Smooth muscle cell (in vitro differentiated cells): ENCODE results near the gene NR1H2. TPM values are rescaled to one million over a fixed set of nuclear protein-coding genes. Genes with fewer than 3 reads are reported as not detected.

Experiments used
- DNase-seq: peaks from one replicate; lab custom pipeline; 2025; ENCODE audit not compliant: unreplicated experiment; lab: John Stamatoyannopoulos, UW
- H2AFZ ChIP-seq: fragments of 200-600 bp; sonication (generic); 2 replicates; pipeline ENCODE4 v1.6.0; 2016; ENCODE audit warnings: antibody characterized with exemption, low read depth, mild to moderate bottlenecking
- H3F3A ChIP-seq: fragments of 200-600 bp; sonication (generic); 2 replicates; pipeline ENCODE4 v1.6.0; 2017; ENCODE audit warnings: antibody characterized with exemption, low read depth
- H3K27ac ChIP-seq: fragments of 200-600 bp; sonication (generic); 2 replicates; pipeline ENCODE4 v1.5.1; 2016; ENCODE audit warnings: low read depth, mild to moderate bottlenecking
- H3K27me3 ChIP-seq: fragments of 200-600 bp; sonication (generic); 2 replicates; pipeline ENCODE4 v1.6.1; 2016; ENCODE audit warnings: low read depth, mild to moderate bottlenecking
- H3K36me3 ChIP-seq: fragments of 200-600 bp; sonication (generic); 2 replicates; pipeline ENCODE4 v1.5.1; 2016; ENCODE audit warnings: low read depth
- H3K4me1 ChIP-seq: fragments of 200-600 bp; sonication (generic); 2 replicates; pipeline ENCODE4 v1.5.1; 2016; ENCODE audit warnings: low read depth
- H3K4me2 ChIP-seq: fragments of 200-600 bp; sonication (generic); 2 replicates; pipeline ENCODE4 v1.6.0; 2016; ENCODE audit warnings: mild to moderate bottlenecking
- H3K4me3 ChIP-seq: fragments of 200-600 bp; sonication (generic); 2 replicates; pipeline ENCODE4 v1.5.1; 2016; ENCODE audit warnings: mild to moderate bottlenecking
- H3K79me2 ChIP-seq: fragments of 200-600 bp; sonication (generic); 2 replicates; pipeline ENCODE4 v1.6.0; 2016; ENCODE audit warnings: low read depth, mild to moderate bottlenecking
- H3K9ac ChIP-seq: fragments of 200-600 bp; sonication (generic); 2 replicates; pipeline ENCODE4 v1.6.0; 2016; ENCODE audit warnings: low read depth
- H3K9me3 ChIP-seq: fragments of 200-600 bp; sonication (generic); replicated peaks from 2 replicates; pipeline ENCODE4 v1.5.1; 2016; ENCODE audit warnings: low read depth
- H4K20me1 ChIP-seq: fragments of 200-600 bp; sonication (generic); 2 replicates; pipeline ENCODE4 v1.6.0; 2016; ENCODE audit warnings: low read depth
- WGBS: methylation state at CpG from one replicate; pipeline ENCODE4 v1.1.7; 2016; ENCODE audit warnings: low lambda C conversion rate; 5-methylcytosine and 5-hydroxymethylcytosine counted together
- polyA plus RNA-seq: library from polyadenylated mRNA; unstranded; fragments of >200 nt; fragmentation: Nextera tagmentation; extraction: Ambion mirVana; gene quantifications from 2 replicates; pipeline ENCODE4 v1.2.1, GENCODE V29; 2016
- total RNA-seq: library from RNA; depleted of rRNA; stranded (reverse); fragments of >200 nt; gene quantifications from 2 replicates; pipeline ENCODE4 v1.2.3, GENCODE V29; 2014
- TF ChIP-seq, protein P1 (sequence below): fragments of 200-600 bp; sonication (generic); IDR thresholded peaks from 2 replicates; pipeline ENCODE4 v1.5.1; 2017; ENCODE audit warnings: borderline replicate concordance, mild to moderate bottlenecking, antibody characterized with exemption; ENCODE audit not compliant: insufficient read depth, poor library complexity, severe bottlenecking

The NR1H2 gene
- total and polyA plus RNA-seq, 2 experiments from 2014 or later: 39.5 to 69.7 TPM

DNA sequence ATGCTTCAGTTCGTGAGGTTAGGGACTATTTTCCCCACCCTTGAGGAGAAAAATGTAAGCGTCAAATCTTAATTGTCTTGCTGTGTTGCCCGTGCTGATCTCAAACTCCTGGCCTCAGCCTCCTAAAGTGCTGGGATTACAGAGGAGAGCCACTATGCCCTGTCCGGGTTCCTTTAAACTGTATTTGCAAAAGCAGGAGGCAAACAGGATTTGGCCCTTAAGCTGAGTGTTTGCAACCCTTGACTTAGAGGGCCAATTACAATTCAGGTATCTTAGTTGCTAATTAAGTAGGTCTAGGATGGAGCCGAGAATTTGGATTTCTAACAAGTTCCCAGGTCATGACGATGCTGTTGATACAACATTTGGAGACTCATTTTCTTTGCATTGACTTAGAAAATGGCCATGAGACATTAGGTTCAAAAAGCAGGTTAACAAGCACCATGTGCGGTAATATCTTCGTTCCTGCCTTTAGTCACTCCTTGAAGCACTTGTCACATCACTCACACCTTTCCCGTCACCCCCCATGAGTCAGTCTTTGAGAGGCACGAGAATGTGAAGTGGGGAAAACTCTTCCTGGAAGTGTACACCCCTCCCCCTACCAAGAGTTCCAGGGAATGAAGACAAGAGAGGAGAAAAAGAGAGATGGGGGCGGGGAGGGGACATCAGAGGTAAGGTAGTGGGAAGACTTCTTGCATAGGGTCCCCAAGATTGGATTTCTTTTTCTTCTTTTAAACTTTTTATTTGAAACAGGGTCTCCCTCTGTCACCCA, 13.4 kb upstream of the NR1H2 start:
- H3K9me3 ChIP-seq: no peaks in the 10 kb centered on the region
- WGBS: 71% methylated on average over 11 of the region's 11 CpGs
- H3F3A ChIP-seq: no peaks in the 10 kb centered on the region
- H3K79me2 ChIP-seq: no peaks in the 10 kb centered on the region
- H3K4me1 ChIP-seq: no peaks in the 10 kb centered on the region
- H3K4me3 ChIP-seq: no peak overlapping the region
- no peaks in the 10 kb centered on the region for H3K36me3 ChIP-seq
- no peak overlapping the region for H2AFZ ChIP-seq
- TF ChIP-seq, protein P1, sequence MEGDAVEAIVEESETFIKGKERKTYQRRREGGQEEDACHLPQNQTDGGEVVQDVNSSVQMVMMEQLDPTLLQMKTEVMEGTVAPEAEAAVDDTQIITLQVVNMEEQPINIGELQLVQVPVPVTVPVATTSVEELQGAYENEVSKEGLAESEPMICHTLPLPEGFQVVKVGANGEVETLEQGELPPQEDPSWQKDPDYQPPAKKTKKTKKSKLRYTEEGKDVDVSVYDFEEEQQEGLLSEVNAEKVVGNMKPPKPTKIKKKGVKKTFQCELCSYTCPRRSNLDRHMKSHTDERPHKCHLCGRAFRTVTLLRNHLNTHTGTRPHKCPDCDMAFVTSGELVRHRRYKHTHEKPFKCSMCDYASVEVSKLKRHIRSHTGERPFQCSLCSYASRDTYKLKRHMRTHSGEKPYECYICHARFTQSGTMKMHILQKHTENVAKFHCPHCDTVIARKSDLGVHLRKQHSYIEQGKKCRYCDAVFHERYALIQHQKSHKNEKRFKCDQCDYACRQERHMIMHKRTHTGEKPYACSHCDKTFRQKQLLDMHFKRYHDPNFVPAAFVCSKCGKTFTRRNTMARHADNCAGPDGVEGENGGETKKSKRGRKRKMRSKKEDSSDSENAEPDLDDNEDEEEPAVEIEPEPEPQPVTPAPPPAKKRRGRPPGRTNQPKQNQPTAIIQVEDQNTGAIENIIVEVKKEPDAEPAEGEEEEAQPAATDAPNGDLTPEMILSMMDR: no peak
- H3K27me3 ChIP-seq: no peaks in the 10 kb centered on the region
- no peak for DNase-seq
- H3K27ac ChIP-seq: no peak overlapping the region
- H4K20me1 ChIP-seq: no peaks in the 10 kb centered on the region
- no peak overlapping the region for H3K4me2 ChIP-seq
- H3K9ac ChIP-seq: no peak overlapping the region

DNA sequence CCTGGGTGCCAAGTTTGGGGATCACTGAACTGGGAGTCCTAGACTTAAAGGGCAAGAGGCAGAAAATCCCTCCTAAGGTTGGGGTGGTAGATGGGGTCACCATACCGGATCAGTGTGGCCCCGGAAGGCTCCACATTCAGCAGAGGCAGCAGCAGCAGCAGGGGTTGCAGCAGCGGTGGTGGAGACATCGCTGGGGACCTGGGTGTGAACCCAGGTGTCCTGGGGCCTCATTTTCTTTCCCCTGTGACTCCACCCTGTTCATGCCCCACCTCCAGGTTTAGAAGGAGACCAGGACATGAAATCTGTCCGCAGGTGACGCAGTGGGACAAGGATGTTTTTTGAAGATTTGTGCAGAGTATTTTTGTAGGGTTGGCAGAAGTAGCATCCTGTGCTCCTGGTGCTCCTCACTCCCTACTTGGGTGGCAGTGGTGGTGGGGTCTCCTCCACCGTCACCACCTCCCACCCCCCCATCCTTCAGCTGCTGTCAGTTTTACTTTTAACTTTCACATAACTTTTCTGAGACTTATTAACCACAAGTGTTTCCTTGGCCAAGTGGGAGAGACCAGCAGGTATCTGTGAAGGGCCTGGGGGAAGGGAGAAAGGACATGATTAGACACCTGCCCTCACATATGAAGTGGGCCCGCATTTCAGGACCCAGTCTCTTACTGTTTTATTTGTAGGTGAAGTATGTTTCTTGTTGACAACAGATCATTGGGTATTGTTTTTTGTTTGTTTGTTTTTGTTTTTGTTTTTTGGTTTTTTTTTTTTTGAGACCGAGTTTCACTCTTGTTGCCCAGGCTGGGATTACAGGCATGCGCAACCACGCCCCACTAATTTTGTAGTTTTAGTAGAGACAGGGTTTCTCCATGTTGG, 10.6 kb upstream of the NR1H2 start, which contains the start of gene NAPSA:
NAPSA (minus strand) TSS at position 206 of the 873 bp plus-strand sequence; CDS start at position 188, 18 bp downstream.
- Histone ChIP-seq H3F3A (no peaks in the 10 kb centered on the region), H3K4me3 (no peak within 1 kb of the TSS), H2AFZ (no peak within 1 kb of the TSS), H3K27ac (no peak within 1 kb of the TSS), H3K27me3 (no peaks in the 10 kb centered on the region), H3K79me2 (no peaks in the 10 kb centered on the region), H3K4me2 (no peak within 1 kb of the TSS), H3K36me3 (no peaks in the 10 kb centered on the region), H4K20me1 (no peaks in the 10 kb centered on the region), H3K9ac (no peak within 1 kb of the TSS), H3K9me3 (no peaks in the 10 kb centered on the region), H3K4me1 (no peaks in the 10 kb centered on the region)
- WGBS: 95% methylated on average over 11 of the region's 11 CpGs
- DNase-seq: no peak
- TF ChIP-seq, protein P1: no peak

DNA sequence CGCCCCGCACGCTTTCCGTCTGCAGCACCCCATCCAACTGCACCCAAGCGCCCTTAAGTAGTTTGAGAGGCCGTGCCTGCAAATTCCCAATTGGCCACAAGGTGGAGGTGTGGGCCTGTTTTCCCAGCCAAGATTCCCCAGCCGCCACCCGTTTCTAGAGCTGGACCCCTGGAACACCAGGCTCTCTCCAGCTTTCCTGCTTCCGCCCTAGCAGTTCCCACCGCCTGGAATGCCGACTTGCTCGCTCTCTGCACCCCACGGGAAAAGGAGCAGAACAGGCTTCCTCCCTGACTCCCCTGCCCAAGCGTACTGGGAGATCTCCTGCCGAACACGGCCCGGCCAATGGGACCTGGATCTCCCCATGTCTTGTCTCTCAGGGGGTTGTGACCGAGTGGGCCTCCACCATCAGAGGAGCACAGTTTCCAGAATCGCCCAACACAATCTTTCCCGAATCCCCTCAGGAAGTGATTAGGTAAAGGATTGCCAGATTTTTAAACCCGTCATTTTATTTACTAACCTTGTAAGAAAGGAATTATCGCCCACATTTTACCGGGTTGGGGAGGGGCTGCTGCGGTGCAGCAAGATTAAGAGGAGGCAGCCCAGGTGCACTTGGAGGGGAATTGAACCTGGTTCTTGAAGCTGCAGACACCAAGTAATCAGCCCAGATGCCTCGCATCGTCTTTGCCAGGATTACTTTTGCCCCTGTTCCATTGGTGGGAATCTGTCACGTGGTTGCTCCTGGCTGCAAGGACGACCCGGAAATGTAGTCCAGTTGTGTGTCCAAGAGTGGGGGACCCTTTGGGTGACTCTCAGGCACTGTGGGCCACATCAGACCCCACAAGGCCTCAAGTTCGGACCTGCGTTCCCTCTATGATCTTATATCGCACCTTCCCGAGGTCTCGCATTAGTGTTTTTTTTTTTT, 7.3 kb upstream of the NR1H2 start:
- H3K4me1 ChIP-seq: no peaks in the 10 kb centered on the region
- no peaks in the 10 kb centered on the region for H3K9me3 ChIP-seq
- no peaks in the 10 kb centered on the region for H4K20me1 ChIP-seq
- H2AFZ ChIP-seq: peak overlapping the region; percentile 88
- H3K4me2 ChIP-seq: peak overlapping the region; percentile 94
- H3K9ac ChIP-seq: peak overlapping the region; percentile 37
- 5% methylated on average over 28 of the region's 34 CpGs for WGBS
- peak overlapping the region; percentile 73 for H3K4me3 ChIP-seq
- no peaks in the 10 kb centered on the region for H3F3A ChIP-seq
- peak; percentile 62 for DNase-seq
- H3K27ac ChIP-seq: peak overlapping the region; percentile 15
- no peaks in the 10 kb centered on the region for H3K27me3 ChIP-seq
- no peaks in the 10 kb centered on the region for H3K36me3 ChIP-seq
- TF ChIP-seq, protein P1: peak; percentile 81
- H3K79me2 ChIP-seq: no peaks in the 10 kb centered on the region
